ENCODE measurements around the gene LEO1.

DNA sequence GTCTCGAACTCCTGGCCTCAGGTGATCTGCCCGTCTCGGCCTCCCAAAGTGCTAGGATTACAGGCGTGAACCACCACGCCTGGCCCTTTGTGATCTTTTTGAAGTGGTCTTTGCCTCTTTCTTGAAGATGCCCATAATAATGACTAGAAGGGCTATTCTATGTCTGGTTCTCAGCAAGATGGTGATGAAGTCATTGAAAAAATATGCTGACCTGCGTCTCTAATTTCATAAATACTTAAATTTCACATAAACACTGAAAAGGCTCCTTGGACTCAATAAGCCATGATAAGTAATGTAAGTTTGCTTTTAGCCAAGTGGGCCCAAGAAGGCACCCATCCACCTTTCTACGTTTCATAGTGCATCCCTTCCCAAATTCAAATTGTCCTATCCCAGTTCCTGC lies 46.7 kb upstream of the LEO1 start:
- TF ChIP-seq CTCF (IDR thresholded peaks at IDR 0.05): no peak
- no peak for TF ChIP-seq POLR2A (IDR thresholded peaks at IDR 0.05; ENCODE audit: low read depth)
- TF ChIP-seq POLR2AphosphoS5 (IDR thresholded peaks at IDR 0.05): no peak
- TF ChIP-seq EP300 (IDR thresholded peaks at IDR 0.05): no peak
